HepG2 (cell line): ENCODE data around the gene DGAT2. TPM values are rescaled to one million over a fixed set of nuclear protein-coding genes. Genes with fewer than 3 reads are reported as not detected.

ENCODE experiments used
- DNMT3B ChIP-seq: conservative IDR thresholded peaks from 2 replicates; pipeline ENCODE4 v1.6.1; 2016; ENCODE audit warnings: missing biosample characterization, control low read depth
- DPF2 ChIP-seq: sonication (generic); formaldehyde crosslinking; IDR thresholded peaks from 2 replicates; pipeline ENCODE4 v1.4.0; 2020; ENCODE audit warnings: mild to moderate bottlenecking, low read depth, missing genetic modification reagents, borderline replicate concordance
- FOSL2 ChIP-seq: sonication (generic); formaldehyde crosslinking; IDR thresholded peaks from 2 replicates; pipeline ENCODE4 v1.4.0; 2020; ENCODE audit warnings: missing genetic modification reagents
- HIVEP1 ChIP-seq: sonication (generic); formaldehyde crosslinking; IDR thresholded peaks from 2 replicates; pipeline ENCODE4 v1.4.0; 2020; ENCODE audit warnings: mild to moderate bottlenecking, missing genetic modification reagents
- HNF4G ChIP-seq, 2 experiments: sonication (generic) in 1 of 2; formaldehyde crosslinking in 1 of 2; IDR thresholded peaks; 2 replicates each; pipeline versions ENCODE4 v1.4.0 to v1.6.1; 2011 to 2020; ENCODE audit warnings: borderline replicate concordance in 2 of 2, low read depth in 2 of 2, mild to moderate bottlenecking in 2 of 2, low read length in 1 of 2, missing genetic modification reagents in 1 of 2, moderate library complexity in 1 of 2
- KLF11 ChIP-seq: IDR thresholded peaks from 2 replicates; pipeline ENCODE4 v1.6.1; 2016; ENCODE audit warnings: missing compliant biosample characterization
- MAZ ChIP-seq, 2 experiments: sonication (generic) in 1 of 2; formaldehyde crosslinking in 1 of 2; IDR thresholded peaks; 2 replicates each; pipeline versions ENCODE4 v1.5.0 to v1.6.1; 2012 to 2020; ENCODE audit warnings: low read depth in 2 of 2, mild to moderate bottlenecking in 2 of 2, borderline replicate concordance in 1 of 2, improper control_type of control experiment in 1 of 2, low read length in 1 of 2, missing genetic modification reagents in 1 of 2, moderate library complexity in 1 of 2
- MEIS2 ChIP-seq: sonication (generic); formaldehyde crosslinking; IDR thresholded peaks from 2 replicates; pipeline ENCODE4 v1.9.0; 2021; ENCODE audit warnings: mild to moderate bottlenecking, missing genetic modification reagents
- MIER3 ChIP-seq: IDR thresholded peaks from 2 replicates; pipeline ENCODE4 v1.6.1; 2016; ENCODE audit warnings: missing compliant biosample characterization, borderline replicate concordance
- PHF8 ChIP-seq: sonication (generic); formaldehyde crosslinking; IDR thresholded peaks from 2 replicates; pipeline ENCODE4 v1.5.0; 2020; ENCODE audit warnings: missing genetic modification reagents
- SIN3A ChIP-seq: IDR thresholded peaks from 2 replicates; pipeline ENCODE4 v1.6.1; 2011; ENCODE audit warnings: low read depth, mild to moderate bottlenecking, control low read depth, low read length, borderline replicate concordance
- SP4 ChIP-seq: sonication (generic); formaldehyde crosslinking; IDR thresholded peaks from 2 replicates; pipeline ENCODE4 v1.8.1; 2023; ENCODE audit warnings: mild to moderate bottlenecking, missing genetic modification reagents
- ZNF138 ChIP-seq: sonication (generic); formaldehyde crosslinking; IDR thresholded peaks from 2 replicates; pipeline ENCODE4 v1.5.0; 2020; ENCODE audit warnings: mild to moderate bottlenecking, low read depth, missing genetic modification reagents
- ZNF589 ChIP-seq: sonication (generic); formaldehyde crosslinking; conservative IDR thresholded peaks from 2 replicates; pipeline ENCODE4 v1.8.0; 2022; ENCODE audit warnings: mild to moderate bottlenecking, moderate library complexity, missing genetic modification reagents
- polyA plus RNA-seq, 8 experiments: library from polyadenylated mRNA; depleted of rRNA in 3 of 8; stranded (reverse) in 7 of 8; unstranded in 1 of 8; fragments of >200 nt; fragmentation: Illumina TruSeq in 4 of 8; extraction: Trizol in 4 of 8; gene quantifications; 2 replicates each; pipeline versions ENCODE4 v1.2.1 to v1.2.3, GENCODE V29; 2011 to 2016; ENCODE audit warnings: low read depth in 4 of 8, missing spikeins in 1 of 8, mixed read lengths in 1 of 8; ENCODE audit not compliant: insufficient read depth in 1 of 8
- total RNA-seq, 5 experiments: library from RNA; depleted of rRNA; stranded (reverse); fragments of >200 nt; fragmentation: Illumina TruSeq; extraction: Trizol; gene quantifications; 2 replicates each; pipeline ENCODE4 v1.2.3, GENCODE V29; 2016; ENCODE audit warnings: low read depth in 1 of 5
- TF ChIP-seq, protein P1 (sequence below): sonication (generic); formaldehyde crosslinking; IDR thresholded peaks from 2 replicates; pipeline ENCODE4 v1.4.0; 2020; ENCODE audit warnings: low read depth, mild to moderate bottlenecking, missing genetic modification reagents
- TF ChIP-seq, protein P2 (sequence below), 2 experiments: fragments of 450-650 bp in 1 of 2; sonication (generic) in 1 of 2; formaldehyde crosslinking in 1 of 2; IDR thresholded peaks; 2 replicates each; pipeline versions ENCODE4 v1.6.1 to v1.8.0; 2016 to 2022; ENCODE audit warnings: antibody characterized with exemption in 1 of 2, mild to moderate bottlenecking in 1 of 2, missing genetic modification reagents in 1 of 2

Gene DGAT2
- total and polyA plus RNA-seq, 2 of the 13 experiments (the other 11 are each of a cell fraction or from before 2014, with no cell fraction given), result 39.0 to 65.6 TPM

DNA sequence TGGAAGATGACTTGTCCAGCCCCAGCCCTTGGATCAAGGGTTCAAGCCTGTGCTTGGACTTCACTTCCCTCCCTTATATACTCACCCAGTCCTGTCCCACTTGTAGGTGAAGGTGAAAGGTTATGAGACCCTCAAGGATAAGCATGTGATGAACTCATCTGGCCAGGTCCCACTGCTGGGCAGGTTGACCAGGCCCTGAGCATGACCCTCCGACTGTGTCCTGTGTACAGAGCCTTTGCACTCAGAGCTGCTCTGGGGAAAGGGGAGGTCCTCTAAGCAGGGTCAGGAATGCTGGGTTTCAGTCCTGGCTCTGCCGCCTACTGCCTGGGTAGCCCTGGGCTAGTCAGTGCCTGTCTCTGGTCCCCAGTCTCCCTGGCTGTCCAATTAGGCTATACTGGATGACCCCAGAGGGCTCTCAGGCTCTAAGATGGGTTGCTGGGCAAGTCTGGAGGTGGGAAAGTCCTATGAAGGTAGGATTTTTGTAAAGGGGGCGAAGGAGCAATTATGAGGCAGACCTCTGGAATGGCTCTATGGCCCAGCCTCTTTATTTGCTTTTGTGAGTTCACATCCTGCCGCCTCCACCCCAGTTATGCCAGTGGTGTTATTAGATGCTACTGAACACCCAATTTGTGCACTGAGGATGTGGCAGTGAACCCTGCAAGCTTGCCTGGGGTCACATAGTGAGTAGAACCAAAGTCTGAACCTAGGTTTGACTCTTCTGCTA, 14.1 kb downstream of the DGAT2 start (continued):
- TF ChIP-seq, protein P1, sequence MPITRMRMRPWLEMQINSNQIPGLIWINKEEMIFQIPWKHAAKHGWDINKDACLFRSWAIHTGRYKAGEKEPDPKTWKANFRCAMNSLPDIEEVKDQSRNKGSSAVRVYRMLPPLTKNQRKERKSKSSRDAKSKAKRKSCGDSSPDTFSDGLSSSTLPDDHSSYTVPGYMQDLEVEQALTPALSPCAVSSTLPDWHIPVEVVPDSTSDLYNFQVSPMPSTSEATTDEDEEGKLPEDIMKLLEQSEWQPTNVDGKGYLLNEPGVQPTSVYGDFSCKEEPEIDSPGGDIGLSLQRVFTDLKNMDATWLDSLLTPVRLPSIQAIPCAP (CRISPR knock-in tag), result no peak
- TF ChIP-seq HIVEP1 (CRISPR knock-in tag), result no peak
- TF ChIP-seq FOSL2, result peak; percentile 78
- TF ChIP-seq, protein P2, sequence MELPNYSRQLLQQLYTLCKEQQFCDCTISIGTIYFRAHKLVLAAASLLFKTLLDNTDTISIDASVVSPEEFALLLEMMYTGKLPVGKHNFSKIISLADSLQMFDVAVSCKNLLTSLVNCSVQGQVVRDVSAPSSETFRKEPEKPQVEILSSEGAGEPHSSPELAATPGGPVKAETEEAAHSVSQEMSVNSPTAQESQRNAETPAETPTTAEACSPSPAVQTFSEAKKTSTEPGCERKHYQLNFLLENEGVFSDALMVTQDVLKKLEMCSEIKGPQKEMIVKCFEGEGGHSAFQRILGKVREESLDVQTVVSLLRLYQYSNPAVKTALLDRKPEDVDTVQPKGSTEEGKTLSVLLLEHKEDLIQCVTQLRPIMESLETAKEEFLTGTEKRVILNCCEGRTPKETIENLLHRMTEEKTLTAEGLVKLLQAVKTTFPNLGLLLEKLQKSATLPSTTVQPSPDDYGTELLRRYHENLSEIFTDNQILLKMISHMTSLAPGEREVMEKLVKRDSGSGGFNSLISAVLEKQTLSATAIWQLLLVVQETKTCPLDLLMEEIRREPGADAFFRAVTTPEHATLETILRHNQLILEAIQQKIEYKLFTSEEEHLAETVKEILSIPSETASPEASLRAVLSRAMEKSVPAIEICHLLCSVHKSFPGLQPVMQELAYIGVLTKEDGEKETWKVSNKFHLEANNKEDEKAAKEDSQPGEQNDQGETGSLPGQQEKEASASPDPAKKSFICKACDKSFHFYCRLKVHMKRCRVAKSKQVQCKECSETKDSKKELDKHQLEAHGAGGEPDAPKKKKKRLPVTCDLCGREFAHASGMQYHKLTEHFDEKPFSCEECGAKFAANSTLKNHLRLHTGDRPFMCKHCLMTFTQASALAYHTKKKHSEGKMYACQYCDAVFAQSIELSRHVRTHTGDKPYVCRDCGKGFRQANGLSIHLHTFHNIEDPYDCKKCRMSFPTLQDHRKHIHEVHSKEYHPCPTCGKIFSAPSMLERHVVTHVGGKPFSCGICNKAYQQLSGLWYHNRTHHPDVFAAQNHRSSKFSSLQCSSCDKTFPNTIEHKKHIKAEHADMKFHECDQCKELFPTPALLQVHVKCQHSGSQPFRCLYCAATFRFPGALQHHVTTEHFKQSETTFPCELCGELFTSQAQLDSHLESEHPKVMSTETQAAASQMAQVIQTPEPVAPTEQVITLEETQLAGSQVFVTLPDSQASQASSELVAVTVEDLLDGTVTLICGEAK (IDR thresholded peaks at IDR 0.05), result no peak
- TF ChIP-seq, protein P2 (CRISPR knock-in tag; IDR thresholded peaks at IDR 0.05), result no peak
- TF ChIP-seq HNF4G (IDR thresholded peaks at IDR 0.05; ENCODE audit: borderline replicate concordance, low read depth, low read length), result peak; percentile 61
- no peak; the same call in 1 of the 2 replicates for TF ChIP-seq HNF4G (CRISPR knock-in tag; IDR thresholded peaks at IDR 0.05; ENCODE audit: borderline replicate concordance, low read depth)
- no peak for TF ChIP-seq SIN3A
- TF ChIP-seq KLF11 (CRISPR knock-in tag), result no peak
- no peak for TF ChIP-seq ZNF138 (CRISPR knock-in tag)
- no peak; the same call in 1 of the 2 replicates for TF ChIP-seq PHF8
- no peak for TF ChIP-seq MEIS2 (CRISPR knock-in tag)
- TF ChIP-seq MIER3 (CRISPR knock-in tag), result peak; percentile 27; the same call in 1 of the 2 replicates
- TF ChIP-seq DPF2 (CRISPR knock-in tag), result peak; percentile 21; the same call in 1 of the 2 replicates
- TF ChIP-seq SP4 (CRISPR knock-in tag), result no peak
- no peak for TF ChIP-seq ZNF589 (CRISPR knock-in tag)
- TF ChIP-seq DNMT3B (CRISPR knock-in tag), result no peak
- TF ChIP-seq MAZ (IDR thresholded peaks at IDR 0.05; ENCODE audit: borderline replicate concordance, low read depth, low read length), result no peak
- TF ChIP-seq MAZ (CRISPR knock-in tag; IDR thresholded peaks at IDR 0.05; ENCODE audit: low read depth), result peak; percentile 70
